Left lung (tissue), 10 donors: ENCODE measurements around the gene KRT3. TPM values are rescaled to one million over a fixed set of nuclear protein-coding genes. Genes with fewer than 3 reads are reported as not detected.

Source experiments
- ATAC-seq: fragments of 200-7000 bp; cut with Tn5 transposase; one replicate; pipeline ENCODE4 v1.9.1; 2020; ENCODE audit warnings: moderate library complexity
- DNase-seq, 4 donors: peaks; one replicate each; pipeline ENCODE4 v3.0.0-alpha.2; 2013 to 2020
- H3K27ac ChIP-seq, 2 donors: fragments of 200-600 bp; sonication (generic) in 1 of 2; one replicate each; pipeline versions ENCODE4 v1.5.0 to v1.8.0; 2020 to 2021
- H3K27me3 ChIP-seq, 2 donors: fragments of 200-600 bp; sonication (generic) in 1 of 2; one replicate each; pipeline versions ENCODE4 v1.5.0 to v1.8.0; 2020 to 2021
- H3K36me3 ChIP-seq, 2 donors: fragments of 200-600 bp; sonication (generic) in 1 of 2; one replicate each; pipeline versions ENCODE4 v1.5.0 to v1.8.0; 2020 to 2021
- H3K4me1 ChIP-seq, 2 donors: fragments of 200-600 bp; one replicate each; pipeline ENCODE4 v1.8.0; 2021
- H3K4me3 ChIP-seq, 2 donors: fragments of 200-600 bp; sonication (generic) in 1 of 2; one replicate each; pipeline versions ENCODE4 v1.5.0 to v1.8.0; 2020 to 2021; ENCODE audit warnings: mild to moderate bottlenecking in 1 of 2
- H3K9me3 ChIP-seq, 2 donors: fragments of 200-600 bp; sonication (generic) in 1 of 2; one replicate each; pipeline versions ENCODE4 v1.5.0 to v1.8.0; 2020 to 2021
- intact Hi-C, 2 donors: fragments of 100-400 bp; cut with DNase I; formaldehyde crosslinking; loops; one replicate each; pipeline versions ENCODE4 v1.11.2 to v1.14.2; 2022
- polyA plus RNA-seq, 6 donors: library from polyadenylated mRNA; unstranded; fragments of 120-200 nt; gene quantifications; one replicate each; pipeline ENCODE4 v1.2.1, GENCODE V29; 2013; ENCODE audit not compliant: insufficient read length in 6 of 6
- total RNA-seq, 2 donors: library from RNA; stranded (reverse); fragmentation: NEBNext Ultra II Directional; extraction: Animal tissue kit (Norgen Biotek cat#: 25700); gene quantifications; one replicate each; pipeline ENCODE4 v1.2.1, GENCODE V29; 2021
- TF ChIP-seq, protein P1 (sequence below), 2 donors: fragments of 200-600 bp; sonication (generic) in 1 of 2; IDR thresholded peaks; one replicate each; pipeline versions ENCODE4 v1.5.0 to v1.8.0; 2021; ENCODE audit warnings: antibody characterized with exemption in 2 of 2
- donor health status: DM: no; HTN: yes; CAD: no.
- donor health status: DM: no; HTN: no; CAD: no.

The KRT3 gene
- total and polyA plus RNA-seq, 8 donors, result not detected

DNA sequence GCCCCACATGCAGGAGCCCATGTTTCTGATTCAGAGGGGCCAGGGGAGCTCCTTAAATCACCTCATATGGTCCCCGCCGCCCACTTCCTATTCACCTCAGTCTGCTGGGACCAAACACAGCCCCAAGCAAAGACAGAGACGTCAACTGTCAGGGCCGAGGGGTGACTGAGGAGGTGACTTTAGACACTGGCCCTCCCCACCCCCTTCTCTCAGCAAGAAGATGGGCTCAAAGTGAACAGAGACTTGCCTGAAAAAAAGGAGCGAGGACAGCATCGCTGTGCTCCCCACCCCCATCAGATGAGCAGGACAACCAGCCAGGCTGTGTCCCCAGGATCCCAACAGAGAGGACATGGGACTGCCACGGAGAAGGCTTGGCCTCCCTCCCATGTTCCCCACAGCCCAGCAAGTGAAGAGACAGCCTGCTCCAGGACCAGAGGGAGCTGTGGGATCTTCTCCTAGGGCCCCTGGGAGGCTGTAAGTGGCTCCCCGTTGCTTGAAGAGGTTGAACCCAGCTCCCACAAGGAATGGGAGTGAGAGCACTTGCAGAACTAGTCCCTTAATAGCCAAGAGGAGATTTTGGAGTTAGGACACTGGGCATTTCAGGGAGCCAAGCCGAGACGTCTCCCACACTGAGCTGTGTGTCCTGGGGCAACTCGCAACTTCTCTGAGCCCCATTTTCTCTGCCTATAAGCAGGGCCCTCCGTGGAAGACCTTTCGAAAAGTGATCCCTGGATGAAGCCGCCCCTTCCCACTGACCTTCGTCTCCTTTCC lies 39.5 kb upstream of the KRT3 start:
- H3K9me3 ChIP-seq, result no peaks in the 10 kb centered on the region
- TF ChIP-seq, protein P1, sequence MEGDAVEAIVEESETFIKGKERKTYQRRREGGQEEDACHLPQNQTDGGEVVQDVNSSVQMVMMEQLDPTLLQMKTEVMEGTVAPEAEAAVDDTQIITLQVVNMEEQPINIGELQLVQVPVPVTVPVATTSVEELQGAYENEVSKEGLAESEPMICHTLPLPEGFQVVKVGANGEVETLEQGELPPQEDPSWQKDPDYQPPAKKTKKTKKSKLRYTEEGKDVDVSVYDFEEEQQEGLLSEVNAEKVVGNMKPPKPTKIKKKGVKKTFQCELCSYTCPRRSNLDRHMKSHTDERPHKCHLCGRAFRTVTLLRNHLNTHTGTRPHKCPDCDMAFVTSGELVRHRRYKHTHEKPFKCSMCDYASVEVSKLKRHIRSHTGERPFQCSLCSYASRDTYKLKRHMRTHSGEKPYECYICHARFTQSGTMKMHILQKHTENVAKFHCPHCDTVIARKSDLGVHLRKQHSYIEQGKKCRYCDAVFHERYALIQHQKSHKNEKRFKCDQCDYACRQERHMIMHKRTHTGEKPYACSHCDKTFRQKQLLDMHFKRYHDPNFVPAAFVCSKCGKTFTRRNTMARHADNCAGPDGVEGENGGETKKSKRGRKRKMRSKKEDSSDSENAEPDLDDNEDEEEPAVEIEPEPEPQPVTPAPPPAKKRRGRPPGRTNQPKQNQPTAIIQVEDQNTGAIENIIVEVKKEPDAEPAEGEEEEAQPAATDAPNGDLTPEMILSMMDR (IDR thresholded peaks at IDR 0.05), result no peak
- intact Hi-C loops, result no loop called here
- H3K4me1 ChIP-seq, result no peaks in the 10 kb centered on the region
- no peak overlapping the region for H3K4me3 ChIP-seq
- no peak overlapping the region for H3K27ac ChIP-seq
- peaks cover 0 to 77% of the 10 kb centered on the region in 2 donors for H3K27me3 ChIP-seq
- DNase-seq (no peak), ATAC-seq (no peak)
- no peaks in the 10 kb centered on the region for H3K36me3 ChIP-seq

DNA sequence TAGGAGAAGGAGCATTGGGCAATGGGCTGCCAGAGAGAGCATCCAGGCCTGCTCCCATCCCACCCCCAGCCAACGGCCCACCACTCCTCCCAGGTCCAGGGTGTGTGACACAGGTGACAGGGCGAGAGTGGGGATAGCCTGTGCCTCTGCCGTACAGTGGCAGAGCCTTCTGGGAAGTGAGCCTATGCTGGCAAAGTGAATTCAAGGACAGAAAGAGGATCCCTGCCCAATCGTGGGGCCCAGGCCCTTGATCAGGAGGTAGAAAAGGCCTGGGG lies 38.7 kb upstream of the KRT3 start:
- intact Hi-C loops, result no loop called here
- Histone ChIP-seq H3K9me3 (no peaks in the 10 kb centered on the region), H3K27ac (no peak overlapping the region), H3K27me3 (peaks cover 0 to 69% of the 10 kb centered on the region in 2 donors), H3K4me3 (no peak overlapping the region), H3K36me3 (no peaks in the 10 kb centered on the region), H3K4me1 (no peaks in the 10 kb centered on the region)
- TF ChIP-seq, protein P1 (IDR thresholded peaks at IDR 0.05), result no peak
- ATAC-seq (no peak), DNase-seq (no peak)

DNA sequence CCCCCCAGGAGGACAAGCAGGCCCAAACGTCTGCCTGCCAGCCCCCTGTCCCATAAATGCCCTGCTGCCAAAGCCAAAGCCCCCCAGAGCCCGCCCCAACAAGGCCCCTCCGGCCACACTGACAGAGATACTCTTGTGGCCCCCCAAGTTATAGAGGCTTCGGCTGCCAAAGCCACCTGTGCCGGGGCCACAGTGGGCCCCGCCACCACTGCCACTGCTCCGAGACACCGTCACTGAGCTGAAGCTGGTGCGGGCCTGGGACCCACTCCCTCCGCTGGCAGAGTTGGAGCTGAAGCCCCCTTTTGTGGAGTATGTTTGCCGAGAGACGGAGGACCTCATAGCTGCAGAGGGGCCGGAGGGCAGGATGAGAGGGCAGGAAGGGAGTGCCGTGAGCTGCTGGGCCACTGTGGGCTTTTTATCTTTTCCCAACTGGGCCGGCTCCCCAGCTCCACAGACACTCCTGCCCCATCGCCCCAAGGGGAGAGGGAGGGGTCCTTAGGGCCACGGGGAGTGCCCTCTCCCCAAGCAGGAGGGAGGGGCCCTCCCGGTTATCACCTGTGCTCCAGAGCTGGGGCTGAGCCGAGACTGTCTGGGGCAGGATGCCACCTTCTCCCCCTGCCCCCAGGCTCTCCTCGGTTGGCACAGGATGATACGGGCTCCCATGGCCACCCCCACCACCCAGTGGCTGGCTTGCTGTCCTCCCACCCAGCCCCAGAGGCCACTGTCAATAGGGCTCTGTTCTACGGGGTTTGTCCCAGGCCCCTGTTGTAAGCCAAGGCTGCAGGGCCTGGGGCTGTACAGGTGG lies 38.2 kb upstream of the KRT3 start, which contains the start of gene KRT79:
Gene KRT79, minus strand, starts transcription at position 390 of the 805 bp plus-strand sequence. Its CDS starts 51 bp downstream, at position 339.
- intact Hi-C loops, result no loop called here
- no peak for ATAC-seq
- no peaks in the 10 kb centered on the region for H3K9me3 ChIP-seq
- H3K27me3 ChIP-seq, result peaks cover 0 to 63% of the 10 kb centered on the region in 2 donors
- no peaks in the 10 kb centered on the region for H3K4me1 ChIP-seq
- H3K4me3 ChIP-seq, result no peak within 1 kb of the TSS
- no peak for DNase-seq
- TF ChIP-seq, protein P1 (IDR thresholded peaks at IDR 0.05), result no peak
- H3K27ac ChIP-seq, result no peak within 1 kb of the TSS
- H3K36me3 ChIP-seq, result no peaks in the 10 kb centered on the region

DNA sequence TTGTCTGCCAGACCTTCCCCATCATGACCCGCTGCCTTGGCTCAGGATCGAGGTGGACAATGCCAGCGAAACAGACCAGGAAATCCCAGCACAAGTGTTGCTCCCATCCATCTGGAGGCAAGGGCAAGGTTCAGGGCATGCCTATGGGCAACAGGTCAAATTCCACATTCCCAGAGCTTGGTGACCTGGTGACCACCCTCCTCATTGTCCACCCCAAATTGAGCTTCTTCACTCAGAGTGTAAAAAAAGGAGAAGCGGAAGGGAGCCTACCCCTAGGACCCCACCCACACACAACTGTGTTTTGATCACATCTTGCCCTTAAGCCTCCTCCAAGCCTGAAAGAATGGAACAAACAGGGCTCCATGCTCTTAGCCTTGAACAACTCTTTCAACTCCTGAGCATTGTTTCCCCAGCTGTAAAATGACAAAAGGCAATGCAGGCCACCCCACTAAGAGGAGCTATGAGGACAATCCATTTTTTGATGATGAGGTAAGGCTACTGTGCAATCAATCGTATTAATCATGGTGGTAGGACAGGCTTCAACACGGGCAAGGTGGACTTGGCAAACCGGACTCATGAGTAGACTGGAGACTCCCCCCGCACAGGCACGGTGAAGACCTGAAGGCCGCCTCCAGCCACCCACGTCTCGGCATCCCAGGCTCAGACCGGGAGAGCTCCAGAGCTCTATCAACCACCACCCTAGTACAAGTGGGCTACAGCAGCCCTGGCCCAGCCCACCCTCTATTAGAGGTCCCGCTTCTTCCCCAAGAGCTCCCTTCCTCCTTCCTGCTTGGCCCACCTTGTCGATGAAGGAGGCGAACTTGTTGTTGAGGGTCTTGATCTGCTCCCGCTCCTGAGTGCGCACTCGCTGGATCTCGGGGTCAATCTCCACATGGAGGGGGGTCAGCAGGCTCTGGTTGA lies 37.3 kb upstream of the KRT3 start:
- Histone ChIP-seq H3K4me3 (no peak overlapping the region), H3K27ac (no peak overlapping the region), H3K4me1 (no peaks in the 10 kb centered on the region), H3K9me3 (no peaks in the 10 kb centered on the region), H3K27me3 (peaks cover 0 to 55% of the 10 kb centered on the region in 2 donors), H3K36me3 (no peaks in the 10 kb centered on the region)
- no peak for ATAC-seq
- intact Hi-C loops, result no loop called here
- TF ChIP-seq, protein P1 (IDR thresholded peaks at IDR 0.05), result no peak
- no peak for DNase-seq
